ENCODE measurements around the gene PTGER3. TPM values are rescaled to one million over a fixed set of nuclear protein-coding genes. Genes with fewer than 3 reads are reported as not detected.

PTGER3 gene
- total and polyA plus RNA-seq, 10 of the 15 experiments (the other 5 are each of a cell fraction or from before 2014, with no cell fraction given) = under 0.01 to 0.04 (median 0.02) TPM; not detected in 7

- TF ChIP-seq E2F8 (IDR thresholded peaks at IDR 0.05; ENCODE audit: low read depth, partially characterized antibody) (no peak), MLLT1 (IDR thresholded peaks at IDR 0.05) (no peak)
These were observed 73.9 kb downstream of the PTGER3 start (continued) for GRCh38 chr1:70973754-70974153.

- Histone ChIP-seq H3K4me2 (ENCODE audit: control insufficient read depth, insufficient read depth) (no peak overlapping the region), H3K27ac (ENCODE audit: control insufficient read depth, insufficient read depth) (no peak overlapping the region), H3K36me3 (ENCODE audit: control insufficient read depth in 2 of 2, insufficient read depth in 2 of 2, low read length in 1 of 2) (no peaks in the 10 kb centered on the region), H3K4me3 (no peak overlapping the region), H3K4me1 (ENCODE audit: control insufficient read depth, insufficient read depth, low read length) (no peaks in the 10 kb centered on the region), H3K9me3 (replicated peaks; ENCODE audit: control insufficient read depth, insufficient read depth, low read length) (no peaks in the 10 kb centered on the region), H4K20me1 (ENCODE audit: control insufficient read depth, insufficient read depth) (no peaks in the 10 kb centered on the region), H2AFZ (ENCODE audit: control insufficient read depth, low read depth, low read length) (no peak overlapping the region), H3K27me3 (replicated peaks in 1 of 2; ENCODE audit: control insufficient read depth in 2 of 2, insufficient read depth in 2 of 2, low read length in 1 of 2) (no peaks in the 10 kb centered on the region), H3K9ac (ENCODE audit: control insufficient read depth, insufficient read depth, low read length) (no peak overlapping the region), H3K79me2 (ENCODE audit: control insufficient read depth, insufficient read depth, low read length) (no peaks in the 10 kb centered on the region)
- ChIA-PET CTCF (interaction anchor here (1.4 kb wide), 1 partner anchor 8 kb away, joined by 5 read pairs; no protein-coding TSS in a partner anchor), POLR2A (no interaction called here), SMC1A (ENCODE audit: uncharacterized antibody, unreplicated experiment) (interaction anchor here (1.5 kb wide), 1 partner anchor 16 kb away, joined by 3 read pairs; no protein-coding TSS in a partner anchor), RAD21 (ENCODE audit: unreplicated experiment) (no interaction called here)
- in situ Hi-C loops (cut with MboI) = no loop called here
- FAIRE-seq (no peak), DNase-seq (ENCODE audit: low read depth, low spot score) (no peak), ATAC-seq (no peak)
- intact Hi-C loops (cut with micrococcal nuclease; ENCODE audit: unreplicated experiment) = no loop called here
- 50% methylated on average over 4 of the region's 4 CpGs for WGBS (ENCODE audit: insufficient coverage, insufficient replicate concordance, low lambda C conversion rate, missing lambda C conversion rate)
- no peak for TF ChIP-seq WRNIP1 (IDR thresholded peaks at IDR 0.05; ENCODE audit: borderline replicate concordance, low read depth, low read length)
- no peak for TF ChIP-seq CHD2 (IDR thresholded peaks at IDR 0.05; ENCODE audit: borderline replicate concordance, low read depth, low read length)
- no peak for TF ChIP-seq PBX3 (IDR thresholded peaks at IDR 0.05; ENCODE audit: insufficient replicate concordance, low read depth, low read length)
- no peak for TF ChIP-seq SUPT20H (IDR thresholded peaks at IDR 0.05; ENCODE audit: borderline replicate concordance, control insufficient read depth, low read depth, low read length)
- TF ChIP-seq POLR2AphosphoS2 (IDR thresholded peaks at IDR 0.05; ENCODE audit: low read depth, low read length) = no peak
- TF ChIP-seq E2F4 (IDR thresholded peaks at IDR 0.05; ENCODE audit: low read depth, low read length) = no peak
- no peak for TF ChIP-seq BCL11A (IDR thresholded peaks at IDR 0.05; ENCODE audit: low read depth, low read length)
- BruUV-seq (replicated peaks) = no TSS peak
These were observed 77.2 kb downstream of the PTGER3 start for GRCh38 chr1:70970407-70970806.

All from GM12878 (cell line).